TTC549 (cell line): ENCODE data around the gene MEIOC.

Experiments used
- FAIRE-seq: peaks from 2 replicates; lab custom pipeline; 2012; peaks lifted over from hg19 to GRCh38; lab: Jason Lieb, UNC

MEIOC gene

GRCh38 chr17:44708401-44709263 is 52.4 kb downstream of the MEIOC start, which contains the start of gene DBF4B:
Gene DBF4B (plus strand): TSS chr17:44708665. CDS start chr17:44708821, 156 bp downstream.
- peak; percentile 26 for FAIRE-seq

GRCh38 chr17:44719444-44719843 is 63.2 kb downstream of the MEIOC start:
- no peak for FAIRE-seq

DNA sequence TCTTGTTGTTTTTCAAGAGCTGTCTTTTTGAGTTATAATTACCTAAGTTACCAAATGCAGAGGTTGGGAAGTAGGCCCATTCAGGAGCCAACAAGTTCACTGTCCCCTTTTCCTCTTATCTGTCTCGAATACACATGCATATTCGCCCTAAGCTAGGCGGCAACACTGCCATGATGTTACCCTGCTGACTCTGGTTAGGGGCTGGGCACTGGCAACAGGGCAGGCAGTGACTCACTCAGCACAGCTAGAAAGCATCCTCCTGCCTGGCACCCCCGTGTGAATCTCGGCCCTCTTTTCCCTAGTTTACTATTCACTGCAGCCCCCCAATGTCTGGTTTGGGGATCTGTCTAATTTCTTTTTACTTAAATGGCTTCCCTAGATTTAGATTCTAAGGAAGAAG is 66.0 kb downstream of the MEIOC start:
- FAIRE-seq = no peak
